Kasumi-1 (cell line): ENCODE data around the gene RBM12.
"Not testable (repeated sequence)": the region's sequence is repeated elsewhere in the genome, so short reads cannot be mapped to it uniquely, and the experiment has no call there.

Experiments
- DNase-seq, 2 experiments: peaks; one replicate each; lab custom pipeline; 2025; lab: John Stamatoyannopoulos, UW

The RBM12 gene

GRCh38 chr20:35664466-35665206 lies at the start of gene RBM12, which contains the start of gene CPNE1:
RBM12 (minus strand) TSS chr20:35664900; CDS start chr20:35655322, 9,578 bp downstream.
CPNE1 (minus strand) TSS chr20:35664900; CDS start chr20:35632923, 31,977 bp downstream.
- peak; percentile 94 for DNase-seq

- no peak for DNase-seq
These were observed 49.4 kb upstream of the RBM12 start for GRCh38 chr20:35714127-35714526.

GRCh38 chr20:35713120-35713519 lies 48.4 kb upstream of the RBM12 start:
- DNase-seq: not testable (repeated sequence)

- no peak for DNase-seq
These were observed 47.0 kb upstream of the RBM12 start for GRCh38 chr20:35711588-35712209.

GRCh38 chr20:35710884-35711587 lies 46.3 kb upstream of the RBM12 start:
- no peak for DNase-seq

GRCh38 chr20:35710039-35710438 lies 45.3 kb upstream of the RBM12 start:
- no peak for DNase-seq

GRCh38 chr20:35709259-35709658 lies 44.6 kb upstream of the RBM12 start:
- no peak for DNase-seq

GRCh38 chr20:35708502-35708901 lies 43.8 kb upstream of the RBM12 start:
- no peak for DNase-seq

GRCh38 chr20:35706591-35707529 lies 42.2 kb upstream of the RBM12 start:
- DNase-seq: not testable (repeated sequence)

GRCh38 chr20:35705894-35706293 lies 41.2 kb upstream of the RBM12 start:
- not testable (repeated sequence) for DNase-seq

- DNase-seq: no peak
These were observed 40.0 kb upstream of the RBM12 start for GRCh38 chr20:35704514-35705261.

- DNase-seq: no peak
These were observed 38.4 kb upstream of the RBM12 start for GRCh38 chr20:35702824-35703695.

GRCh38 chr20:35702051-35702823 lies 37.5 kb upstream of the RBM12 start:
- DNase-seq: no peak

GRCh38 chr20:35700625-35701148 lies 36.0 kb upstream of the RBM12 start:
- no peak for DNase-seq

GRCh38 chr20:35699957-35700624 lies 35.4 kb upstream of the RBM12 start:
- DNase-seq: no peak

GRCh38 chr20:35699127-35699956 lies 34.6 kb upstream of the RBM12 start, which contains the start of the genes NFS1 and ROMO1:
NFS1 (minus strand) TSS chr20:35699352; CDS start chr20:35699288, 64 bp downstream.
ROMO1 (plus strand) TSS chr20:35699405; CDS start chr20:35699633, 228 bp downstream.
- peak; percentile 80 to 85 for DNase-seq
